Loucy (cell line): ENCODE data around the gene SHC3.

Experiments
- H2AFZ ChIP-seq: fragments of 200-600 bp; sonication (generic); 2 replicates; pipeline ENCODE4 v1.6.0; 2016; ENCODE audit warnings: antibody characterized with exemption, mild to moderate bottlenecking, low read length, moderate library complexity
- H3F3A ChIP-seq: fragments of 200-600 bp; 2 replicates; pipeline ENCODE4 v1.6.0; 2016; ENCODE audit warnings: antibody characterized with exemption, low read depth, mild to moderate bottlenecking
- H3K27me3 ChIP-seq: fragments of 200-600 bp; sonication (generic); 2 replicates; pipeline ENCODE4 v1.6.1; 2014; ENCODE audit warnings: low read length, mild to moderate bottlenecking; ENCODE audit not compliant: insufficient read depth, poor library complexity, severe bottlenecking
- H3K36me3 ChIP-seq: fragments of 200-600 bp; sonication (generic); 2 replicates; pipeline ENCODE4 v1.6.1; 2016; ENCODE audit warnings: low read length; ENCODE audit not compliant: insufficient read depth
- H3K4me1 ChIP-seq: fragments of 200-600 bp; sonication (generic); 2 replicates; pipeline ENCODE4 v1.5.1; 2014; ENCODE audit warnings: low read length, mild to moderate bottlenecking; ENCODE audit not compliant: insufficient read depth, poor library complexity, severe bottlenecking
- H3K4me2 ChIP-seq: fragments of 200-600 bp; sonication (generic); 2 replicates; pipeline ENCODE4 v1.6.0; 2014; ENCODE audit warnings: antibody characterized with exemption, low read length, low read depth, mild to moderate bottlenecking; ENCODE audit not compliant: poor library complexity, severe bottlenecking
- H3K4me3 ChIP-seq: fragments of 200-600 bp; sonication (generic); 2 replicates; pipeline ENCODE4 v1.5.1; 2014; ENCODE audit warnings: low read length, mild to moderate bottlenecking, mixed read lengths; ENCODE audit not compliant: poor library complexity, severe bottlenecking
- H3K79me2 ChIP-seq: fragments of 200-600 bp; sonication (generic); 2 replicates; pipeline ENCODE4 v1.6.1; 2014; ENCODE audit warnings: low read length; ENCODE audit not compliant: insufficient read depth
- H3K9ac ChIP-seq: fragments of 200-600 bp; sonication (generic); 2 replicates; pipeline ENCODE4 v1.6.0; 2014; ENCODE audit warnings: mild to moderate bottlenecking, low read depth, low read length, moderate library complexity; ENCODE audit not compliant: poor library complexity, severe bottlenecking
- H3K9me2 ChIP-seq: fragments of 200-600 bp; sonication (generic); replicated peaks from 2 replicates; pipeline ENCODE4 v1.6.1; 2016; ENCODE audit warnings: low read depth, low read length, mixed read lengths
- H3K9me3 ChIP-seq: fragments of 200-600 bp; sonication (generic); 2 replicates; pipeline ENCODE4 v1.6.1; 2014; ENCODE audit warnings: mild to moderate bottlenecking, antibody characterized with exemption, low read length, low read depth; ENCODE audit not compliant: insufficient read depth
- H4K20me1 ChIP-seq: fragments of 200-600 bp; sonication (generic); 2 replicates; pipeline ENCODE4 v1.6.0; 2014; ENCODE audit warnings: antibody characterized with exemption, low read length, mild to moderate bottlenecking; ENCODE audit not compliant: insufficient read depth, poor library complexity, severe bottlenecking
- CTCF ChIP-seq: fragments of 200-600 bp; sonication (generic); conservative IDR thresholded peaks from 2 replicates; pipeline ENCODE4 v1.5.1; 2014; ENCODE audit warnings: mild to moderate bottlenecking, antibody characterized with exemption, low read length
- EZH2phosphoT487 ChIP-seq: fragments of 200-600 bp; IDR thresholded peaks from 2 replicates; pipeline ENCODE4 v1.6.1; 2018; ENCODE audit warnings: antibody characterized with exemption, mild to moderate bottlenecking, moderate library complexity, borderline replicate concordance

SHC3 gene

GRCh38 chr9:88997646-88998045 is 181.0 kb downstream of the SHC3 start:
- Histone ChIP-seq H3F3A (no peaks in the 10 kb centered on the region), H3K4me2 (no peak overlapping the region), H3K9me3 (no peaks in the 10 kb centered on the region), H3K9me2 (no peaks in the 10 kb centered on the region), H3K36me3 (no peaks in the 10 kb centered on the region), H3K79me2 (no peaks in the 10 kb centered on the region), H3K27me3 (peaks cover 6% of the 10 kb centered on the region), H3K4me3 (no peak overlapping the region), H3K4me1 (peaks cover 21% of the 10 kb centered on the region), H2AFZ (no peak overlapping the region), H4K20me1 (no peaks in the 10 kb centered on the region), H3K9ac (no peak overlapping the region)
- no peak for TF ChIP-seq CTCF
- no peak for TF ChIP-seq EZH2phosphoT487

- peaks cover 21% of the 10 kb centered on the region for H3K4me1 ChIP-seq
- no peaks in the 10 kb centered on the region for H3F3A ChIP-seq
- H2AFZ ChIP-seq: no peak overlapping the region
- H3K9me2 ChIP-seq: no peaks in the 10 kb centered on the region
- H3K79me2 ChIP-seq: no peaks in the 10 kb centered on the region
- H3K4me2 ChIP-seq: no peak overlapping the region
- H4K20me1 ChIP-seq: no peaks in the 10 kb centered on the region
- no peaks in the 10 kb centered on the region for H3K27me3 ChIP-seq
- no peaks in the 10 kb centered on the region for H3K36me3 ChIP-seq
- TF ChIP-seq EZH2phosphoT487 (no peak), CTCF (no peak)
- no peaks in the 10 kb centered on the region for H3K9me3 ChIP-seq
- H3K4me3 ChIP-seq: no peak overlapping the region
- no peak overlapping the region for H3K9ac ChIP-seq
These were observed 181.7 kb downstream of the SHC3 start for GRCh38 chr9:88996921-88997235.

GRCh38 chr9:88996046-88996920 is 182.3 kb downstream of the SHC3 start:
- H3K4me1 ChIP-seq: peaks cover 20% of the 10 kb centered on the region

More at GRCh38 chr9:88996046-88996920, 182.3 kb downstream of the SHC3 start:
- Histone ChIP-seq H2AFZ (no peak overlapping the region), H3F3A (no peaks in the 10 kb centered on the region), H3K36me3 (no peaks in the 10 kb centered on the region), H3K9me2 (no peaks in the 10 kb centered on the region), H3K9me3 (no peaks in the 10 kb centered on the region), H4K20me1 (no peaks in the 10 kb centered on the region), H3K4me2 (no peak overlapping the region), H3K27me3 (no peaks in the 10 kb centered on the region), H3K4me3 (no peak overlapping the region), H3K9ac (no peak overlapping the region), H3K79me2 (no peaks in the 10 kb centered on the region)
- TF ChIP-seq EZH2phosphoT487 (no peak), CTCF (no peak)
